ENCODE measurements around the gene ACOT8.

ACOT8 gene

DNA sequence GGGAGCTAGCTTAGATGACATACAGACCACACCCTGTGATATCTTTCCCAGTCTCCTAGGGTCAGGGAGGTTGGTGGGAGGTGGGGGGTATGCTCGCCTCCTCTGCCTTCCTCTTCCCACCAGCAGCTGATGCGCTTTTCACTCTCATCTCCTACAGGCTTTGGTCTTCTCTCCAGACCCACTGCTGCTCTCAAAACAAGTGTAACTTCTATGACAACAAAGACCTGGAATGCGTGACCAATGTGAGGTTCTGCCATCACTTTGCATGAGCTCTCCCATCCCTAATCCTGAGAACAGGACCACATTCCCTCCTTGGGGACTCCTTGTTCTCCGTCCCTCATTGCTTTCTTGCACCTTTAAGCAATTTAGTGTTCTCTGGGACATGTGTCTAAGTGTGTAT is 36.6 kb upstream of the ACOT8 start:
- peaks cover 30% of the 10 kb centered on the region for H3K4me1 ChIP-seq (ENCODE audit: insufficient read depth, low read length)
- no peak overlapping the region for H2AFZ ChIP-seq (ENCODE audit: low read depth, low read length)
- no peak overlapping the region for H3K4me3 ChIP-seq (ENCODE audit: low read depth in 1 of 2, low read length in 2 of 2)
- no peak overlapping the region for H3K9ac ChIP-seq (ENCODE audit: low read depth, low read length)
- DNase-seq = no peak
- H3K27ac ChIP-seq (ENCODE audit: low read length) = no peak overlapping the region
- H4K20me1 ChIP-seq (ENCODE audit: insufficient read depth, low read length) = no peaks in the 10 kb centered on the region
- H3K9me3 ChIP-seq (ENCODE audit: insufficient read depth, low read length, severe bottlenecking) = no peaks in the 10 kb centered on the region
- peaks cover 43% of the 10 kb centered on the region for H3K36me3 ChIP-seq (ENCODE audit: insufficient read depth, low read length)
- peaks cover 20% of the 10 kb centered on the region for H3K79me2 ChIP-seq (ENCODE audit: insufficient read depth, low read length)
- no peak for ATAC-seq (ENCODE audit: insufficient read depth, low read depth)
- no peak overlapping the region for H3K4me2 ChIP-seq (ENCODE audit: insufficient read depth, low read length)
- no peak for TF ChIP-seq EZH2 (IDR thresholded peaks at IDR 0.05; ENCODE audit: borderline replicate concordance, low read depth, low read length, severe bottlenecking)
- TF ChIP-seq, protein P1, sequence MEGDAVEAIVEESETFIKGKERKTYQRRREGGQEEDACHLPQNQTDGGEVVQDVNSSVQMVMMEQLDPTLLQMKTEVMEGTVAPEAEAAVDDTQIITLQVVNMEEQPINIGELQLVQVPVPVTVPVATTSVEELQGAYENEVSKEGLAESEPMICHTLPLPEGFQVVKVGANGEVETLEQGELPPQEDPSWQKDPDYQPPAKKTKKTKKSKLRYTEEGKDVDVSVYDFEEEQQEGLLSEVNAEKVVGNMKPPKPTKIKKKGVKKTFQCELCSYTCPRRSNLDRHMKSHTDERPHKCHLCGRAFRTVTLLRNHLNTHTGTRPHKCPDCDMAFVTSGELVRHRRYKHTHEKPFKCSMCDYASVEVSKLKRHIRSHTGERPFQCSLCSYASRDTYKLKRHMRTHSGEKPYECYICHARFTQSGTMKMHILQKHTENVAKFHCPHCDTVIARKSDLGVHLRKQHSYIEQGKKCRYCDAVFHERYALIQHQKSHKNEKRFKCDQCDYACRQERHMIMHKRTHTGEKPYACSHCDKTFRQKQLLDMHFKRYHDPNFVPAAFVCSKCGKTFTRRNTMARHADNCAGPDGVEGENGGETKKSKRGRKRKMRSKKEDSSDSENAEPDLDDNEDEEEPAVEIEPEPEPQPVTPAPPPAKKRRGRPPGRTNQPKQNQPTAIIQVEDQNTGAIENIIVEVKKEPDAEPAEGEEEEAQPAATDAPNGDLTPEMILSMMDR (IDR thresholded peaks at IDR 0.05; ENCODE audit: borderline replicate concordance, extremely low read depth, low read length, poor library complexity, severe bottlenecking) = no peak
- no peaks in the 10 kb centered on the region for H3K27me3 ChIP-seq (ENCODE audit: insufficient read depth, low read length, poor library complexity)

DNA sequence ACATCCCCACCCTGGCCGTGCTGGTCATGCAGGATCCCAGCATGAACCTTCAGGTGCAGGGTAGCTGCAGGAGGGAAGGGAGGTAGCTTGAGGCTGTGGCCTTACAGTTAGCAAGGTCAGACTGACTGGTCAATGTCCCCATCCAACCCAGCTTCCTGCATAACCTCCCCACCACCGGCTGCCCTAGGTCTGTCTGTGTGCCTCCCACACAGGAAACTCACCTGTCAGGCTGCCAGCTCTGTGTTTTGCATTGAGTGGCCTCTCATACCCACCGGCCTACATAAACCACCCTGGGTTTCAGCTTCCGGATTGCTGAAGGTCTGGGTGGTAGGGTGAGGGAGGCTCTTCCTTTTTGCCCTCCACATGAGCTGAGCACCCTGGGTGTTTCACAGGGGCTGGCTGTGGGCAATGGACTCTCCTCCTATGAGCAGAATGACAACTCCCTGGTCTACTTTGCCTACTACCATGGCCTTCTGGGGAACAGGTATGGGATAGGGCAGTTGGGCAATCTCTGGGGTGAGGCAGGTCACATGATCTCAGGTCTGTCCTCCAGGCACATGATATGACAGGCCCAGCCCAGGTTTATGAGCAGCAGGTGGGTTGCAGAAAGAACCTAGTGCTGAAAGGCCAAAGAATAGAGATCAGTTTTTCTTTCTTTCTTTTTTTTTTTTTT is 35.8 kb upstream of the ACOT8 start:
- TF ChIP-seq EZH2 (IDR thresholded peaks at IDR 0.05; ENCODE audit: borderline replicate concordance, low read depth, low read length, severe bottlenecking) = no peak
- TF ChIP-seq, protein P1 (IDR thresholded peaks at IDR 0.05; ENCODE audit: borderline replicate concordance, extremely low read depth, low read length, poor library complexity, severe bottlenecking) = no peak
- Histone ChIP-seq H3K4me3 (ENCODE audit: low read depth in 1 of 2, low read length in 2 of 2) (no peak overlapping the region), H3K9ac (ENCODE audit: low read depth, low read length) (no peak overlapping the region), H3K27ac (ENCODE audit: low read length) (no peak overlapping the region), H2AFZ (ENCODE audit: low read depth, low read length) (no peak overlapping the region), H3K9me3 (ENCODE audit: insufficient read depth, low read length, severe bottlenecking) (no peaks in the 10 kb centered on the region), H3K36me3 (ENCODE audit: insufficient read depth, low read length) (peaks cover 38% of the 10 kb centered on the region), H3K79me2 (ENCODE audit: insufficient read depth, low read length) (peaks cover 20% of the 10 kb centered on the region), H3K4me1 (ENCODE audit: insufficient read depth, low read length) (peaks cover 30% of the 10 kb centered on the region), H3K4me2 (ENCODE audit: insufficient read depth, low read length) (peak overlapping the region; percentile 99; the same call in 1 of the 2 replicates), H3K27me3 (ENCODE audit: insufficient read depth, low read length, poor library complexity) (no peaks in the 10 kb centered on the region), H4K20me1 (ENCODE audit: insufficient read depth, low read length) (no peaks in the 10 kb centered on the region)
- ATAC-seq (ENCODE audit: insufficient read depth, low read depth) (no peak), DNase-seq (no peak)

DNA sequence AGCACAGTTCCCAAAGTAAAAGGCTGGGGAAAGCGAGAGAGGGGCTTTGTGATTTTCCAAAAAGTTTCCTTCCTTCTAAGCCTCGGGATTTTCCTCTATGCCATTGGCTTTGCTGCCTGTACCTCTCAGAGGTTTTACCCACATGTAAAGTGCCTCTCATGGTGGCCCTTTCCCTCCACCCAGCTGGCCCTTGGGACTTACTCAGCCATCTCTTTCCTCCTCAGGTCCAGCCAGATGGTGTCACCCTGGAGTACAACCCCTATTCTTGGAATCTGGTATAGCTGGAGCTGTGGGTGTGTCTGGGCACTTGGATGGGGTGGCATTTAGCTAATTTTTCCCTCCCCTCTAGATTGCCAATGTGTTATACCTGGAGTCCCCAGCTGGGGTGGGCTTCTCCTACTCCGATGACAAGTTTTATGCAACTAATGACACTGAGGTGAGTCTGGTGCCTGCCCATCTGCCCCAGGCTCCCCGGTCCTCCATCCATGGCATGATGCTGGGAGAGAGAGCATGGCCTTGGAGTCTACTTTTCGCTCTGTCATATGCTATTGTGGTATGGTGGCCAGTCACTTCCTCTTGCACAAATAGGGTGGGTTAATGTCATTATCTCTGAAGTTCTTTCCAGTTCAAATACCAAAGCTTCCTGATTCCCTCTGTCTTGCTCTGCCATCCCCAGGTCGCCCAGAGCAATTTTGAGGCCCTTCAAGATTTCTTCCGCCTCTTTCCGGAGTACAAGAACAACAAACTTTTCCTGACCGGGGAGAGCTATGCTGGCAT is 35.0 kb upstream of the ACOT8 start:
- peak overlapping the region; percentile 99 for H3K4me2 ChIP-seq (ENCODE audit: insufficient read depth, low read length)
- peak overlapping the region; percentile 95 to 96 for H3K4me3 ChIP-seq (ENCODE audit: low read depth in 1 of 2, low read length in 2 of 2)
- no peaks in the 10 kb centered on the region for H3K27me3 ChIP-seq (ENCODE audit: insufficient read depth, low read length, poor library complexity)
- peaks cover 35% of the 10 kb centered on the region for H3K36me3 ChIP-seq (ENCODE audit: insufficient read depth, low read length)
- no peak for TF ChIP-seq EZH2 (IDR thresholded peaks at IDR 0.05; ENCODE audit: borderline replicate concordance, low read depth, low read length, severe bottlenecking)
- TF ChIP-seq, protein P1 (IDR thresholded peaks at IDR 0.05; ENCODE audit: borderline replicate concordance, extremely low read depth, low read length, poor library complexity, severe bottlenecking) = no peak
- peak overlapping the region; percentile 96 for H3K9ac ChIP-seq (ENCODE audit: low read depth, low read length)
- H3K79me2 ChIP-seq (ENCODE audit: insufficient read depth, low read length) = peaks cover 20% of the 10 kb centered on the region
- H3K9me3 ChIP-seq (ENCODE audit: insufficient read depth, low read length, severe bottlenecking) = no peaks in the 10 kb centered on the region
- H3K4me1 ChIP-seq (ENCODE audit: insufficient read depth, low read length) = peaks cover 30% of the 10 kb centered on the region
- ATAC-seq (ENCODE audit: insufficient read depth, low read depth) (no peak), DNase-seq (no peak)
- peak overlapping the region; percentile 99 for H2AFZ ChIP-seq (ENCODE audit: low read depth, low read length)
- peak overlapping the region; percentile 92 for H3K27ac ChIP-seq (ENCODE audit: low read length)
- no peaks in the 10 kb centered on the region for H4K20me1 ChIP-seq (ENCODE audit: insufficient read depth, low read length)
